Measurements from ENCODE around the gene ALDH3A1. TPM values are rescaled to one million over a fixed set of nuclear protein-coding genes. Genes with fewer than 3 reads are reported as not detected.

ALDH3A1 gene
- polyA plus RNA-seq, 2 of the 4 experiments (the other 2 are of a cell fraction) = 959 to 1,190 TPM

DNA sequence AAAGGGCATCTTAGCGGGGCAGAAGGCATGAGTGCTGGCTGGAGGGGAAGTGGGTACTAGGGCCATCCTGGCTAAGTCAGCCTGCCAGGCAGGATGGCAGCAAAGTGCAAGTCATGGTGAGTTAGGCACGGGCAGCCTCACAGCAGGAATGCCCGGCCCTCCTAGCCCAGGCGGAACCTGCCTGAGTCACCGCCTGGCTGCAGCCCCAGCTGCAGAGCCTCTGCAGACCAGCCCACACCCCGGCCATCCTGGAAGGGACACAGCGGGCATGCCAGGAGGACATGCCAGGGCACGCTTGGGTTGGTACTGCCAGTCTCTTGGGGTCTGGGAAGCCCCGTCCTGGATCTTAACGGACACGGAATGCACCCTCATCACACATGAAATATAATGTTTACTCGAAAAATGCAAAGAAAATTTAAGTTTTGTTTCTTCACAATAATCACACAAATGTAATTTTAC, 5.0 kb upstream of the ALDH3A1 start (continued):
- TF ChIP-seq, protein P1, sequence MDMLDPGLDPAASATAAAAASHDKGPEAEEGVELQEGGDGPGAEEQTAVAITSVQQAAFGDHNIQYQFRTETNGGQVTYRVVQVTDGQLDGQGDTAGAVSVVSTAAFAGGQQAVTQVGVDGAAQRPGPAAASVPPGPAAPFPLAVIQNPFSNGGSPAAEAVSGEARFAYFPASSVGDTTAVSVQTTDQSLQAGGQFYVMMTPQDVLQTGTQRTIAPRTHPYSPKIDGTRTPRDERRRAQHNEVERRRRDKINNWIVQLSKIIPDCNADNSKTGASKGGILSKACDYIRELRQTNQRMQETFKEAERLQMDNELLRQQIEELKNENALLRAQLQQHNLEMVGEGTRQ (IDR thresholded peaks at IDR 0.05) = no peak
- TF ChIP-seq, protein P2, sequence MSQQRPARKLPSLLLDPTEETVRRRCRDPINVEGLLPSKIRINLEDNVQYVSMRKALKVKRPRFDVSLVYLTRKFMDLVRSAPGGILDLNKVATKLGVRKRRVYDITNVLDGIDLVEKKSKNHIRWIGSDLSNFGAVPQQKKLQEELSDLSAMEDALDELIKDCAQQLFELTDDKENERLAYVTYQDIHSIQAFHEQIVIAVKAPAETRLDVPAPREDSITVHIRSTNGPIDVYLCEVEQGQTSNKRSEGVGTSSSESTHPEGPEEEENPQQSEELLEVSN (IDR thresholded peaks at IDR 0.05; ENCODE audit: borderline replicate concordance, low read depth) = no peak
- TF ChIP-seq JUN (IDR thresholded peaks at IDR 0.05) (peak; percentile 35 to 92; a peak in 4 of 5 replicates), ZFP36 (IDR thresholded peaks at IDR 0.05; ENCODE audit: borderline replicate concordance, partially characterized antibody) (peak; percentile 72), FOSL2 (IDR thresholded peaks at IDR 0.05) (peak; percentile 69), FOSL2 (CRISPR knock-in tag; IDR thresholded peaks at IDR 0.05) (peak; percentile 98), SMC3 (IDR thresholded peaks at IDR 0.05) (no peak; the same call in 2 of the 3 replicates), CHD2 (IDR thresholded peaks at IDR 0.05; ENCODE audit: low read length, partially characterized antibody) (peak; percentile 20), MAFK (IDR thresholded peaks at IDR 0.05; ENCODE audit: partially characterized antibody) (peak; percentile 100), RFX5 (IDR thresholded peaks at IDR 0.05) (no peak), ZNF302 (CRISPR knock-in tag; IDR thresholded peaks at IDR 0.05) (no peak), POLR2AphosphoS2 (conservative IDR thresholded peaks at IDR 0.05; ENCODE audit: low read length) (no peak), HOXB5 (CRISPR knock-in tag; IDR thresholded peaks at IDR 0.05) (peak; percentile 78; the same call in 1 of the 2 replicates), CEBPB (IDR thresholded peaks at IDR 0.05) (no peak; a peak in 1 of 4 replicates), HEYL (CRISPR knock-in tag; IDR thresholded peaks at IDR 0.05) (no peak), POLR2A (IDR thresholded peaks at IDR 0.05; ENCODE audit: low read length) (peak; percentile 54), FOSB (CRISPR knock-in tag; IDR thresholded peaks at IDR 0.05) (no peak), CHD4 (IDR thresholded peaks at IDR 0.05; ENCODE audit: borderline replicate concordance) (no peak), RARB (CRISPR knock-in tag; IDR thresholded peaks at IDR 0.05) (no peak; the same call in 1 of the 2 replicates), MAZ (IDR thresholded peaks at IDR 0.05; ENCODE audit: borderline replicate concordance, low read depth, low read length) (no peak), ZC3H11A (IDR thresholded peaks at IDR 0.05) (no peak), JUNB (IDR thresholded peaks at IDR 0.05) (peak; percentile 65), NR3C1 (IDR thresholded peaks at IDR 0.05) (no peak), CBX8 (IDR thresholded peaks at IDR 0.05) (no peak)
- TF ChIP-seq, protein P3, sequence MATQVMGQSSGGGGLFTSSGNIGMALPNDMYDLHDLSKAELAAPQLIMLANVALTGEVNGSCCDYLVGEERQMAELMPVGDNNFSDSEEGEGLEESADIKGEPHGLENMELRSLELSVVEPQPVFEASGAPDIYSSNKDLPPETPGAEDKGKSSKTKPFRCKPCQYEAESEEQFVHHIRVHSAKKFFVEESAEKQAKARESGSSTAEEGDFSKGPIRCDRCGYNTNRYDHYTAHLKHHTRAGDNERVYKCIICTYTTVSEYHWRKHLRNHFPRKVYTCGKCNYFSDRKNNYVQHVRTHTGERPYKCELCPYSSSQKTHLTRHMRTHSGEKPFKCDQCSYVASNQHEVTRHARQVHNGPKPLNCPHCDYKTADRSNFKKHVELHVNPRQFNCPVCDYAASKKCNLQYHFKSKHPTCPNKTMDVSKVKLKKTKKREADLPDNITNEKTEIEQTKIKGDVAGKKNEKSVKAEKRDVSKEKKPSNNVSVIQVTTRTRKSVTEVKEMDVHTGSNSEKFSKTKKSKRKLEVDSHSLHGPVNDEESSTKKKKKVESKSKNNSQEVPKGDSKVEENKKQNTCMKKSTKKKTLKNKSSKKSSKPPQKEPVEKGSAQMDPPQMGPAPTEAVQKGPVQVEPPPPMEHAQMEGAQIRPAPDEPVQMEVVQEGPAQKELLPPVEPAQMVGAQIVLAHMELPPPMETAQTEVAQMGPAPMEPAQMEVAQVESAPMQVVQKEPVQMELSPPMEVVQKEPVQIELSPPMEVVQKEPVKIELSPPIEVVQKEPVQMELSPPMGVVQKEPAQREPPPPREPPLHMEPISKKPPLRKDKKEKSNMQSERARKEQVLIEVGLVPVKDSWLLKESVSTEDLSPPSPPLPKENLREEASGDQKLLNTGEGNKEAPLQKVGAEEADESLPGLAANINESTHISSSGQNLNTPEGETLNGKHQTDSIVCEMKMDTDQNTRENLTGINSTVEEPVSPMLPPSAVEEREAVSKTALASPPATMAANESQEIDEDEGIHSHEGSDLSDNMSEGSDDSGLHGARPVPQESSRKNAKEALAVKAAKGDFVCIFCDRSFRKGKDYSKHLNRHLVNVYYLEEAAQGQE (IDR thresholded peaks at IDR 0.05) = no peak
- TF ChIP-seq, protein P4, sequence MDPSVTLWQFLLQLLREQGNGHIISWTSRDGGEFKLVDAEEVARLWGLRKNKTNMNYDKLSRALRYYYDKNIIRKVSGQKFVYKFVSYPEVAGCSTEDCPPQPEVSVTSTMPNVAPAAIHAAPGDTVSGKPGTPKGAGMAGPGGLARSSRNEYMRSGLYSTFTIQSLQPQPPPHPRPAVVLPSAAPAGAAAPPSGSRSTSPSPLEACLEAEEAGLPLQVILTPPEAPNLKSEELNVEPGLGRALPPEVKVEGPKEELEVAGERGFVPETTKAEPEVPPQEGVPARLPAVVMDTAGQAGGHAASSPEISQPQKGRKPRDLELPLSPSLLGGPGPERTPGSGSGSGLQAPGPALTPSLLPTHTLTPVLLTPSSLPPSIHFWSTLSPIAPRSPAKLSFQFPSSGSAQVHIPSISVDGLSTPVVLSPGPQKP (IDR thresholded peaks at IDR 0.05; ENCODE audit: low read depth, low read length) = no peak
- TF ChIP-seq, protein P5, sequence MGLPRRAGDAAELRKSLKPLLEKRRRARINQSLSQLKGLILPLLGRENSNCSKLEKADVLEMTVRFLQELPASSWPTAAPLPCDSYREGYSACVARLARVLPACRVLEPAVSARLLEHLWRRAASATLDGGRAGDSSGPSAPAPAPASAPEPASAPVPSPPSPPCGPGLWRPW (IDR thresholded peaks at IDR 0.05) = no peak
- TF ChIP-seq, protein P6, sequence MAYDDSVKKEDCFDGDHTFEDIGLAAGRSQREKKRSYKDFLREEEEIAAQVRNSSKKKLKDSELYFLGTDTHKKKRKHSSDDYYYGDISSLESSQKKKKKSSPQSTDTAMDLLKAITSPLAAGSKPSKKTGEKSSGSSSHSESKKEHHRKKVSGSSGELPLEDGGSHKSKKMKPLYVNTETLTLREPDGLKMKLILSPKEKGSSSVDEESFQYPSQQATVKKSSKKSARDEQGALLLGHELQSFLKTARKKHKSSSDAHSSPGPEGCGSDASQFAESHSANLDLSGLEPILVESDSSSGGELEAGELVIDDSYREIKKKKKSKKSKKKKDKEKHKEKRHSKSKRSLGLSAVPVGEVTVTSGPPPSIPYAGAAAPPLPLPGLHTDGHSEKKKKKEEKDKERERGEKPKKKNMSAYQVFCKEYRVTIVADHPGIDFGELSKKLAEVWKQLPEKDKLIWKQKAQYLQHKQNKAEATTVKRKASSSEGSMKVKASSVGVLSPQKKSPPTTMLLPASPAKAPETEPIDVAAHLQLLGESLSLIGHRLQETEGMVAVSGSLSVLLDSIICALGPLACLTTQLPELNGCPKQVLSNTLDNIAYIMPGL (CRISPR knock-in tag; IDR thresholded peaks at IDR 0.05; ENCODE audit: borderline replicate concordance) = no peak

Data from A549 (cell line).